Keratinocyte (primary cell): ENCODE data around the gene WBP2NL. TPM values are rescaled to one million over a fixed set of nuclear protein-coding genes. Genes with fewer than 3 reads are reported as not detected.

ENCODE experiments used
- DNase-seq: peaks from one replicate; pipeline ENCODE4 v3.0.0-alpha.2; 2011; ENCODE audit warnings: low read depth, missing footprints, low spot score
- FAIRE-seq: peaks from 2 replicates; lab custom pipeline; 2011; peaks lifted over from hg19 to GRCh38; lab: Jason Lieb, UNC
- H2AFZ ChIP-seq: 2 replicates; pipeline ENCODE4 v1.6.0; 2012; ENCODE audit warnings: low read length, control low read depth, inconsistent platforms; ENCODE audit not compliant: control insufficient read depth
- H3K27ac ChIP-seq: 2 replicates; pipeline ENCODE4 v1.5.1; 2011; ENCODE audit warnings: low read length; ENCODE audit not compliant: control insufficient read depth, insufficient read depth
- H3K27me3 ChIP-seq: 3 replicates; pipeline ENCODE4 v1.6.0; 2011; ENCODE audit warnings: low read length; ENCODE audit not compliant: control insufficient read depth, insufficient read depth; ENCODE audit errors: extremely low read depth
- H3K36me3 ChIP-seq, 2 experiments: 2 replicates in 1 of 2; 3 replicates in 1 of 2; pipeline ENCODE4 v1.5.1; 2011; ENCODE audit warnings: low read length in 2 of 2, mild to moderate bottlenecking in 1 of 2; ENCODE audit not compliant: control insufficient read depth in 2 of 2, insufficient read depth in 2 of 2; ENCODE audit errors: extremely low read depth in 1 of 2
- H3K4me1 ChIP-seq: 3 replicates; pipeline ENCODE4 v1.5.1; 2011; ENCODE audit warnings: low read length; ENCODE audit not compliant: control insufficient read depth, insufficient read depth; ENCODE audit errors: extremely low read depth
- H3K4me2 ChIP-seq: 3 replicates; pipeline ENCODE4 v1.6.0; 2011; ENCODE audit warnings: low read depth, low read length; ENCODE audit not compliant: control insufficient read depth, insufficient read depth; ENCODE audit errors: extremely low read depth
- H3K4me3 ChIP-seq, 3 experiments: fragments of 200-600 bp in 1 of 3; sonication (generic) in 1 of 3; 2 replicates in 2 of 3; 3 replicates in 1 of 3; pipeline ENCODE4 v1.5.1; 2011 to 2016; ENCODE audit warnings: low read length in 3 of 3, mild to moderate bottlenecking in 3 of 3, control low read depth in 2 of 3, inconsistent platforms in 1 of 3, low read depth in 1 of 3, mixed read lengths in 1 of 3, mixed run types in 1 of 3, moderate library complexity in 1 of 3; ENCODE audit not compliant: control insufficient read depth in 2 of 3, insufficient read depth in 2 of 3; ENCODE audit errors: extremely low read depth in 1 of 3
- H3K79me2 ChIP-seq: 2 replicates; pipeline ENCODE4 v1.6.0; 2012; ENCODE audit warnings: low read length; ENCODE audit not compliant: control insufficient read depth, insufficient read depth
- H3K9ac ChIP-seq: 3 replicates; pipeline ENCODE4 v1.6.0; 2011; ENCODE audit warnings: low read length; ENCODE audit not compliant: control insufficient read depth, insufficient read depth; ENCODE audit errors: extremely low read depth
- H3K9me1 ChIP-seq: 3 replicates; pipeline ENCODE4 v1.6.0; 2011; ENCODE audit warnings: low read length; ENCODE audit not compliant: control insufficient read depth, insufficient read depth; ENCODE audit errors: extremely low read depth
- H3K9me3 ChIP-seq: 2 replicates; pipeline ENCODE4 v1.5.1; 2012; ENCODE audit warnings: low read depth, low read length; ENCODE audit not compliant: control insufficient read depth
- H4K20me1 ChIP-seq: 3 replicates; pipeline ENCODE4 v1.6.0; 2011; ENCODE audit warnings: low read length; ENCODE audit not compliant: control insufficient read depth, insufficient read depth; ENCODE audit errors: extremely low read depth
- EZH2 ChIP-seq: IDR thresholded peaks from one replicate; pipeline ENCODE4 v1.6.1; 2012; ENCODE audit warnings: inconsistent platforms, mild to moderate bottlenecking, low read length, moderate library complexity
- dilution Hi-C: fragments of 300-500 bp; cut with MboI; formaldehyde crosslinking; loops from one replicate; pipeline ENCODE4 v1.7.0; 2020; ENCODE audit warnings: low sequenced_read_pairs; ENCODE audit not compliant: extremely low pct_ligation_motif_present
- polyA plus RNA-seq, 5 experiments: library from polyadenylated mRNA; depleted of rRNA in 3 of 5; stranded (reverse) in 3 of 5; stranded (forward) in 1 of 5; unstranded in 1 of 5; fragments of >200 nt; gene quantifications; 1 replicate in 1 of 5; 2 replicates in 3 of 5; 3 replicates in 1 of 5; pipeline versions ENCODE4 v1.2.1 to v1.2.3, GENCODE V29; 2011 to 2012; ENCODE audit warnings: missing spikeins in 2 of 5, low read depth in 1 of 5, low replicate concordance in 1 of 5
- TF ChIP-seq, protein P1 (sequence below), 3 experiments: IDR thresholded peaks in 1 of 3; conservative IDR thresholded peaks in 1 of 3; optimal IDR thresholded peaks in 1 of 3; 2 replicates in 2 of 3; 3 replicates in 1 of 3; pipeline versions ENCODE3 to v1.5.1; 2011; ENCODE audit warnings: low read length in 3 of 3, mild to moderate bottlenecking in 3 of 3, moderate library complexity in 2 of 3, control low read depth in 1 of 3, inconsistent platforms in 1 of 3; ENCODE audit not compliant: insufficient read depth in 2 of 3; ENCODE audit errors: extremely low read depth in 1 of 3

Gene WBP2NL
- polyA plus RNA-seq, 1 donor (not counting 4 experiments of a cell fraction or from before 2014, with no cell fraction given), result 0.07 TPM

DNA sequence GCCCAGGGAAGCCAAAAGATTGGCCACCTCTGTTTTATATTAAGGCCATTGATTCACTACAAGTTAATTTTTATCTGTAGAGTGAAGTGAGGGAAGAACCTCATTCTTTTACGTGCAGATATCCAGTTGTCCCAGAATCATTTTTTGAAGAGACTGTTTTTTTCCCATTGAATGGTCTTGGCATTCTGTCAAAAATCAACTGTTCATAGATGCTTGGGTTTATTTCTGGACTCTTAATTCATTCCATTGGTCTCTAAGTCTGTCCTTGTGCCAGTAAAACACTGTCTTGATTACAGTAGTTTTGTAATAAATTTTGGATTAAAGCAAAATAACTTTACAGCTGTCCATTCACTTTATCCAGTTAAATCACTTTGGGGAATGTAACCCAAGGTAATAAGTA lies 26.8 kb downstream of the WBP2NL start:
- Histone ChIP-seq H3K36me3 (no peaks in the 10 kb centered on the region), H3K9me1 (no peaks in the 10 kb centered on the region), H3K4me1 (peaks cover 8% of the 10 kb centered on the region), H3K79me2 (no peaks in the 10 kb centered on the region), H3K27me3 (no peaks in the 10 kb centered on the region), H3K9me3 (no peaks in the 10 kb centered on the region), H4K20me1 (no peaks in the 10 kb centered on the region), H2AFZ (no peak overlapping the region), H3K4me3 (no peak overlapping the region), H3K4me2 (no peak overlapping the region), H3K9ac (no peak overlapping the region), H3K27ac (no peak overlapping the region)
- dilution Hi-C loops, result no loop called here
- no peak for FAIRE-seq
- no peak for TF ChIP-seq EZH2
- TF ChIP-seq, protein P1, sequence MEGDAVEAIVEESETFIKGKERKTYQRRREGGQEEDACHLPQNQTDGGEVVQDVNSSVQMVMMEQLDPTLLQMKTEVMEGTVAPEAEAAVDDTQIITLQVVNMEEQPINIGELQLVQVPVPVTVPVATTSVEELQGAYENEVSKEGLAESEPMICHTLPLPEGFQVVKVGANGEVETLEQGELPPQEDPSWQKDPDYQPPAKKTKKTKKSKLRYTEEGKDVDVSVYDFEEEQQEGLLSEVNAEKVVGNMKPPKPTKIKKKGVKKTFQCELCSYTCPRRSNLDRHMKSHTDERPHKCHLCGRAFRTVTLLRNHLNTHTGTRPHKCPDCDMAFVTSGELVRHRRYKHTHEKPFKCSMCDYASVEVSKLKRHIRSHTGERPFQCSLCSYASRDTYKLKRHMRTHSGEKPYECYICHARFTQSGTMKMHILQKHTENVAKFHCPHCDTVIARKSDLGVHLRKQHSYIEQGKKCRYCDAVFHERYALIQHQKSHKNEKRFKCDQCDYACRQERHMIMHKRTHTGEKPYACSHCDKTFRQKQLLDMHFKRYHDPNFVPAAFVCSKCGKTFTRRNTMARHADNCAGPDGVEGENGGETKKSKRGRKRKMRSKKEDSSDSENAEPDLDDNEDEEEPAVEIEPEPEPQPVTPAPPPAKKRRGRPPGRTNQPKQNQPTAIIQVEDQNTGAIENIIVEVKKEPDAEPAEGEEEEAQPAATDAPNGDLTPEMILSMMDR (optimal IDR thresholded peaks at IDR 0.05 in 1 of 3, IDR thresholded peaks at IDR 0.05 in 1 of 3, conservative IDR thresholded peaks at IDR 0.05 in 1 of 3; ENCODE audit: extremely low read depth in 1 of 3, insufficient read depth in 2 of 3, low read length in 3 of 3), result no peak
- no peak for DNase-seq

GRCh38 chr22:42026705-42027104 lies 28.1 kb downstream of the WBP2NL start:
- Histone ChIP-seq H3K9me3 (no peaks in the 10 kb centered on the region), H3K27ac (no peak overlapping the region), H4K20me1 (no peaks in the 10 kb centered on the region), H3K9me1 (no peaks in the 10 kb centered on the region), H3K4me1 (peaks cover 12% of the 10 kb centered on the region), H3K4me3 (no peak overlapping the region), H3K27me3 (no peaks in the 10 kb centered on the region), H3K4me2 (no peak overlapping the region), H3K9ac (no peak overlapping the region), H3K36me3 (no peaks in the 10 kb centered on the region), H3K79me2 (no peaks in the 10 kb centered on the region), H2AFZ (no peak overlapping the region)
- no peak for DNase-seq
- no peak for FAIRE-seq
- dilution Hi-C loops, result no loop called here
- TF ChIP-seq, protein P1 (optimal IDR thresholded peaks at IDR 0.05 in 1 of 3, IDR thresholded peaks at IDR 0.05 in 1 of 3, conservative IDR thresholded peaks at IDR 0.05 in 1 of 3; ENCODE audit: extremely low read depth in 1 of 3, insufficient read depth in 2 of 3, low read length in 3 of 3), result no peak
- TF ChIP-seq EZH2, result no peak
